SH-SY5Y (cell line): Measurements from ENCODE around the gene PLEKHA7.

Source experiments
- GATA2 ChIP-seq: IDR thresholded peaks from 2 replicates; pipeline ENCODE4 v1.6.1; 2011; ENCODE audit warnings: mild to moderate bottlenecking, low read depth, low read length
- GATA3 ChIP-seq: IDR thresholded peaks from 2 replicates; pipeline ENCODE4 v1.6.1; 2011; ENCODE audit warnings: low read depth, mild to moderate bottlenecking, low read length, moderate library complexity

GRCh38 chr11:16941935-16942334, 72.3 kb downstream of the PLEKHA7 start:
- TF ChIP-seq GATA2 (no peak), GATA3 (no peak)
